H1 (cell line): ENCODE results near the gene MR1. TPM values are rescaled to one million over a fixed set of nuclear protein-coding genes. Genes with fewer than 3 reads are reported as not detected.
A peak's percentile ranks its signal among the peaks of the same experiment; 100 is the strongest.

ENCODE experiments used
- CTCF ChIA-PET: fragments of 300-600 bp; sonication (Branson Sonifier 250); formaldehyde crosslinking; loops from one replicate; lab custom pipeline; 2021; ENCODE audit not compliant: partially characterized antibody; lab: Charles Lee
- POLR2A ChIA-PET: fragments of 300-600 bp; sonication (Branson Sonifier 250); formaldehyde crosslinking; loops from one replicate; lab custom pipeline; 2021; ENCODE audit warnings: inconsistent platforms; ENCODE audit not compliant: partially characterized antibody; lab: Charles Lee
- DNase-seq, 2 experiments: peaks; one replicate each; pipeline versions ENCODE4 v3.0.0 to v3.0.0-alpha.2; 2010 to 2022; ENCODE audit warnings: low spot score in 2 of 2, low read depth in 1 of 2, mixed read lengths in 1 of 2
- FAIRE-seq: peaks from 2 replicates; lab custom pipeline; 2011; peaks lifted over from hg19 to GRCh38; lab: Jason Lieb, UNC
- H2AFZ ChIP-seq: 2 replicates; pipeline ENCODE4 v1.8.1; 2012; ENCODE audit warnings: low read length, inconsistent platforms
- H2AK5ac ChIP-seq: 2 replicates; pipeline ENCODE4 v1.6.1; 2013; ENCODE audit warnings: low read depth, low read length
- H2BK120ac ChIP-seq: replicated peaks from 2 replicates; pipeline ENCODE3; 2013; ENCODE audit warnings: low read depth, low read length, inconsistent platforms
- H2BK12ac ChIP-seq: 2 replicates; pipeline ENCODE4 v1.6.1; 2013; ENCODE audit warnings: low read depth, low read length
- H2BK15ac ChIP-seq: 2 replicates; pipeline ENCODE4 v1.6.1; 2013; ENCODE audit warnings: low read length
- H2BK20ac ChIP-seq: 2 replicates; pipeline ENCODE4 v1.6.1; 2013; ENCODE audit warnings: low read length
- H2BK5ac ChIP-seq: 2 replicates; pipeline ENCODE4 v1.6.1; 2013; ENCODE audit warnings: low read depth, low read length
- H3K14ac ChIP-seq: 2 replicates; pipeline ENCODE4 v1.6.1; 2013; ENCODE audit warnings: inconsistent platforms; ENCODE audit not compliant: insufficient read length
- H3K18ac ChIP-seq: 2 replicates; pipeline ENCODE4 v1.6.1; 2013; ENCODE audit warnings: low read length; ENCODE audit errors: extremely low read depth
- H3K23ac ChIP-seq: 2 replicates; pipeline ENCODE4 v1.6.1; 2013; ENCODE audit warnings: inconsistent platforms; ENCODE audit not compliant: insufficient read length
- H3K23me2 ChIP-seq: 2 replicates; pipeline ENCODE4 v1.6.1; 2013; ENCODE audit warnings: low read depth, low read length
- H3K27ac ChIP-seq: 2 replicates; pipeline ENCODE4 v1.6.1; 2011; ENCODE audit warnings: low read depth, low read length, inconsistent platforms
- H3K27me3 ChIP-seq, 4 experiments: replicated peaks in 1 of 4; 1 replicate in 1 of 4; 2 replicates in 3 of 4; pipeline versions ENCODE4 v1.6.1 to v1.8.1; 2011 to 2013; ENCODE audit warnings: low read length in 3 of 4, mild to moderate bottlenecking in 3 of 4, inconsistent platforms in 2 of 4, mixed read lengths in 2 of 4, moderate library complexity in 1 of 4; ENCODE audit not compliant: control insufficient read depth in 3 of 4, insufficient read depth in 3 of 4; ENCODE audit errors: extremely low read depth in 1 of 4
- H3K36me3 ChIP-seq, 4 experiments: 2 replicates each; pipeline versions ENCODE4 v1.6.1 to v1.8.1; 2011 to 2013; ENCODE audit warnings: mild to moderate bottlenecking in 4 of 4, low read length in 3 of 4, moderate library complexity in 2 of 4, control low read depth in 1 of 4, inconsistent platforms in 1 of 4; ENCODE audit not compliant: insufficient read depth in 4 of 4, control insufficient read depth in 2 of 4
- H3K4ac ChIP-seq: replicated peaks from 2 replicates; pipeline ENCODE3; 2013; ENCODE audit warnings: low read length, low read depth, mixed read lengths, inconsistent platforms; ENCODE audit not compliant: insufficient read length
- H3K4me1 ChIP-seq, 4 experiments: replicated peaks in 1 of 4; 1 replicate in 1 of 4; 2 replicates in 3 of 4; pipeline versions ENCODE4 v1.6.1 to v1.8.1; 2011 to 2013; ENCODE audit warnings: low read length in 3 of 4, inconsistent platforms in 2 of 4, mixed read lengths in 1 of 4; ENCODE audit not compliant: insufficient read depth in 4 of 4, control insufficient read depth in 3 of 4
- H3K4me2 ChIP-seq, 2 experiments: 2 replicates each; pipeline versions ENCODE4 v1.6.1 to v1.8.1; 2011 to 2013; ENCODE audit warnings: low read depth in 2 of 2, low read length in 2 of 2, control low read depth in 1 of 2, inconsistent platforms in 1 of 2, mild to moderate bottlenecking in 1 of 2; ENCODE audit not compliant: insufficient read depth in 1 of 2
- H3K4me3 ChIP-seq, 4 experiments: fragments of 200-600, 300-600 bp in 1 of 4; sonication (generic), shearing (Covaris generic), sonication (Bioruptor Twin) in 1 of 4; 2 replicates each; pipeline versions ENCODE4 v1.5.1 to v1.8.1; 2011 to 2016; ENCODE audit warnings: low read length in 4 of 4, low read depth in 3 of 4, control low read depth in 2 of 4, inconsistent platforms in 2 of 4, mild to moderate bottlenecking in 2 of 4, mixed read lengths in 1 of 4, moderate library complexity in 1 of 4; ENCODE audit not compliant: insufficient read depth in 2 of 4; ENCODE audit errors: extremely low read depth in 1 of 4
- H3K56ac ChIP-seq: replicated peaks from 2 replicates; pipeline ENCODE3; 2013; ENCODE audit warnings: low read depth, mild to moderate bottlenecking, mixed read lengths, low read length, inconsistent platforms; ENCODE audit not compliant: insufficient read length
- H3K79me1 ChIP-seq: 2 replicates; pipeline ENCODE4 v1.6.1; 2013; ENCODE audit warnings: low read depth, low read length, control low read depth
- H3K79me2 ChIP-seq, 2 experiments: 2 replicates each; pipeline versions ENCODE4 v1.6.1 to v1.8.1; 2012 to 2013; ENCODE audit warnings: low read length in 2 of 2, mild to moderate bottlenecking in 2 of 2, inconsistent platforms in 1 of 2; ENCODE audit not compliant: insufficient read depth in 2 of 2, control insufficient read depth in 1 of 2
- H3K9ac ChIP-seq, 4 experiments: replicated peaks in 1 of 4; 1 replicate in 1 of 4; 2 replicates in 3 of 4; pipeline versions ENCODE4 v1.6.1 to v1.8.1; 2011 to 2013; ENCODE audit warnings: low read depth in 3 of 4, low read length in 3 of 4, control low read depth in 2 of 4, mild to moderate bottlenecking in 2 of 4, moderate library complexity in 2 of 4, inconsistent platforms in 1 of 4; ENCODE audit errors: extremely low read depth in 1 of 4
- H3K9me3 ChIP-seq, 2 experiments: 2 replicates each; pipeline versions ENCODE4 v1.6.1 to v1.8.1; 2012 to 2013; ENCODE audit warnings: mild to moderate bottlenecking in 2 of 2, moderate library complexity in 2 of 2, control low read depth in 1 of 2, inconsistent platforms in 1 of 2, low read depth in 1 of 2, low read length in 1 of 2, mixed read lengths in 1 of 2; ENCODE audit not compliant: insufficient read depth in 2 of 2
- H4K20me1 ChIP-seq, 2 experiments: replicated peaks in 1 of 2; 2 replicates each; pipeline versions ENCODE3 to v1.8.1; 2011 to 2013; ENCODE audit warnings: inconsistent platforms in 2 of 2, low read length in 2 of 2, mild to moderate bottlenecking in 1 of 2; ENCODE audit not compliant: insufficient read depth in 2 of 2, control insufficient read depth in 1 of 2
- H4K5ac ChIP-seq: 2 replicates; pipeline ENCODE4 v1.6.1; 2013; ENCODE audit warnings: low read length, low read depth, mixed read lengths, inconsistent platforms; ENCODE audit not compliant: insufficient read length
- H4K8ac ChIP-seq: 2 replicates; pipeline ENCODE4 v1.8.0; 2013; ENCODE audit warnings: mild to moderate bottlenecking, moderate library complexity, low read length, inconsistent platforms; ENCODE audit not compliant: insufficient read depth; ENCODE audit errors: extremely low read depth
- H4K91ac ChIP-seq: replicated peaks from 2 replicates; pipeline ENCODE3; 2013; ENCODE audit warnings: low read length, mixed read lengths, inconsistent platforms; ENCODE audit not compliant: insufficient read length
- ASH2L ChIP-seq: fragments of 200-600, 300-600 bp; sonication (generic); IDR thresholded peaks from one replicate; pipeline ENCODE4 v1.7.1; 2017; ENCODE audit warnings: low read length
- BACH1 ChIP-seq: IDR thresholded peaks from 2 replicates; pipeline ENCODE4 v1.6.1; 2012; ENCODE audit warnings: low read length, improper control_type of control experiment
- CHD1 ChIP-seq: IDR thresholded peaks from 2 replicates; pipeline ENCODE4 v1.6.1; 2012; ENCODE audit warnings: low read depth, low read length, improper control_type of control experiment
- CREB1 ChIP-seq: IDR thresholded peaks from 2 replicates; pipeline ENCODE4 v1.6.1; 2012; ENCODE audit warnings: inconsistent platforms
- KDM1A ChIP-seq: fragments of 200-600, 300-600 bp; sonication (generic); IDR thresholded peaks from 2 replicates; pipeline ENCODE4 v1.7.1; 2016; ENCODE audit warnings: mild to moderate bottlenecking, low read length, borderline replicate concordance
- KDM5A ChIP-seq: fragments of 200-600 bp; IDR thresholded peaks from 2 replicates; pipeline ENCODE4 v1.7.1; 2012; ENCODE audit warnings: mild to moderate bottlenecking, low read length, inconsistent platforms, mixed read lengths
- NRF1 ChIP-seq: IDR thresholded peaks from 2 replicates; pipeline ENCODE4 v1.6.1; 2011; ENCODE audit warnings: mild to moderate bottlenecking, low read depth, low read length, improper control_type of control experiment
- POLR2A ChIP-seq, 2 experiments: IDR thresholded peaks; 1 replicate in 1 of 2; 2 replicates in 1 of 2; pipeline ENCODE4 v1.6.1; 2011; ENCODE audit warnings: low read depth in 2 of 2, low read length in 2 of 2, mild to moderate bottlenecking in 2 of 2; ENCODE audit errors: control extremely low read depth in 1 of 2
- RAD21 ChIP-seq, 2 experiments: IDR thresholded peaks in 1 of 2; conservative IDR thresholded peaks in 1 of 2; 2 replicates each; pipeline ENCODE4 v1.6.1; 2011; ENCODE audit warnings: low read depth in 2 of 2, low read length in 2 of 2, improper control_type of control experiment in 1 of 2, inconsistent platforms in 1 of 2, mild to moderate bottlenecking in 1 of 2, moderate library complexity in 1 of 2
- SIN3A ChIP-seq, 2 experiments: IDR thresholded peaks in 1 of 2; conservative IDR thresholded peaks in 1 of 2; 2 replicates each; pipeline ENCODE4 v1.6.1; 2011 to 2012; ENCODE audit warnings: low read length in 2 of 2, improper control_type of control experiment in 1 of 2, low read depth in 1 of 2, mild to moderate bottlenecking in 1 of 2
- YY1 ChIP-seq: IDR thresholded peaks from 2 replicates; pipeline ENCODE4 v1.6.1; 2011; ENCODE audit warnings: low read depth, mild to moderate bottlenecking, low read length
- WGBS, 2 experiments: shearing (Covaris generic) in 1 of 2; methylation state at CpG; one replicate each; pipeline versions ENCODE4 v1.1.6 to v1.1.7; 2013 to 2015; ENCODE audit warnings: low lambda C conversion rate in 2 of 2, mixed read lengths in 2 of 2, inconsistent platforms in 1 of 2, low coverage in 1 of 2, missing lambda C conversion rate in 1 of 2; ENCODE audit not compliant: insufficient replicate concordance in 2 of 2, insufficient coverage in 1 of 2, insufficient read length in 1 of 2; ENCODE audit errors: extremely low coverage in 1 of 2, missing lambda C conversion rate in 1 of 2; 5-methylcytosine and 5-hydroxymethylcytosine counted together
- polyA plus RNA-seq, 7 experiments: library from polyadenylated mRNA; depleted of rRNA in 3 of 7; stranded (reverse) in 5 of 7; unstranded in 2 of 7; fragments of >200 nt in 5 of 7; fragments of 200-250 nt in 2 of 7; gene quantifications; 1 replicate in 5 of 7; 2 replicates in 1 of 7; 4 replicates in 1 of 7; pipeline versions ENCODE4 v1.2.1 to v1.2.3, GENCODE V29; 2011 to 2013; ENCODE audit warnings: missing spikeins in 2 of 7, mixed read lengths in 2 of 7
- total RNA-seq: library from RNA; stranded (reverse); fragmentation: NEBNext Ultra II Directional; extraction: Animal tissue kit (Norgen Biotek cat#: 25700); gene quantifications from 2 replicates; pipeline ENCODE4 v1.2.1, GENCODE V29; 2021

MR1 gene
- total and polyA plus RNA-seq, 2 of the 8 experiments (the other 6 are each of a cell fraction or from before 2014, with no cell fraction given) = 0.09 TPM; not detected in 1

DNA sequence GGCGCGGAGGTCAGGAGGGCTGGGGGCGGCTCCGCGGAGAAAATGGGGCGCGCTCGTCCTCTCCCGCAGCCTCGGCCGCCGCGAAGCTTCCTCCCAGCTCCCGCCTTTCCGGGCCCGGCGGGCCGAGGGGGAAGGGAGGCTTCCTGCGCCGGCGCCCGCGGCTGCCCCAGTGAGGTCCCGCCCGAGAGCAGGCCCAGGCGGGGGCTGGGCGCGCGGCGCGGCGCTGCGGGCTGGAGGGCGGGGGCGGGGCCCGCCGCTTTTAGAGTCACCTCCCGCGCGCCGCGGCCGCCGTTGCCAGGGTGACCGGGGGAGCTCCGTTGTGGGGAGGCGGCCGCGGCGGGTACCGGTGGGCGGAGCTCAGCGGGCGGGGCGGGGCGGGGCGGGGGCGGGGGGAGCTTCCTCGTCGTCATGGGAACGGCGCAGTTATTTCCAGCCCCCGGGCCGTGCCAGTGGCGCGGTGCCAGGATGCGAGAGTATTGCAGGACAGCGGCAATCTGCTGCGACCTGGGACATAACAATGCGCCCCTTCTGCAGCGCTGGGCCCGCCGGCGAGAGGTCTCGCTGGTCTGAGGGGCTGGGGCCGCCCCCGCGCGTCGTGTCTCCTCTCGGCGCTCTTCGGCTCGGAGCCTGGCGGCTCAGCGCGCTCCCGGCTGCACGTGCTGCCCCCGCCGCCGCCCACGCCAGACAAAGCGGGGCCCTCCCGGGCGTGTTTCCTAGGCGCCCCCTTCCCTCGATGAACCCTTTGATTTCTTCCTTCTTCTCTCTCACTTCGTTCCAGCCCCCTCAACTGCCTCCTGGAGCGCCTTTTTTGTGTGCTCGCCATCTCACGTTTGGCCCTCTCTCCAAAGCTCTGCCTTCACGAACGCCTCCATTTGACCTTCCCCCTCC lies 71.6 kb downstream of the MR1 start:
- Histone ChIP-seq H3K79me2 (no peaks in the 10 kb centered on the region), H2BK12ac (0 out of 2 replicates have a peak overlapping the region, but pooled peaks have one; percentile 28), H4K8ac (peak overlapping the region; percentile 60), H3K79me1 (no peaks in the 10 kb centered on the region), H2AK5ac (no peak overlapping the region), H3K9ac (peak overlapping the region; percentile 49 to 77 (median 54)), H3K4ac (no peak overlapping the region), H3K23me2 (peaks cover 13% of the 10 kb centered on the region), H3K36me3 (no peaks in the 10 kb centered on the region), H2BK120ac (no peak overlapping the region), H2BK15ac (no peak overlapping the region), H3K4me3 (peak overlapping the region; percentile 53 to 75 (median 64)), H3K27ac (peak overlapping the region; percentile 62; the same call in 1 of the 2 replicates), H2BK5ac (0 out of 2 replicates have a peak overlapping the region, but pooled peaks have one; percentile 35), H3K18ac (peak overlapping the region; percentile 79), H3K56ac (no peak overlapping the region), H2AFZ (0 out of 2 replicates have a peak overlapping the region, but pooled peaks have one; percentile 63), H3K9me3 (no peaks in the 10 kb centered on the region), H4K91ac (no peak overlapping the region), H2BK20ac (peak overlapping the region; percentile 21; the same call in 1 of the 2 replicates), H3K14ac (no peak overlapping the region), H3K4me2 (peak overlapping the region; percentile 82 to 89), H3K23ac (no peak overlapping the region), H4K5ac (peak overlapping the region; percentile 34), H3K27me3 (peaks cover 9 to 42% (median 41%) of the 10 kb centered on the region in 4 experiments), H3K4me1 (peaks cover 8 to 40% (median 21%) of the 10 kb centered on the region in 4 experiments), H4K20me1 (no peaks in the 10 kb centered on the region)
- ChIA-PET POLR2A (interaction anchor here (0.9 to 14.2 kb wide), 11 partner anchors 9 to 83 kb away, joined by 4 to 253 read pairs (median 14); partner anchors contain the start of genes IER5 and STX6), CTCF (interaction anchor here (0.8 to 10.3 kb wide), 14 partner anchors 9 to 871 kb away, joined by 3 to 79 read pairs (median 4); no protein-coding TSS in a partner anchor)
- no peak for FAIRE-seq
- peak in 1 of 2 experiments; percentile 86 for DNase-seq
- WGBS, 2 experiments = 2% methylated on average over 31 of the region's 104 CpGs; no CpG with 5 or more reads in 1 of the 2 experiments
- TF ChIP-seq ASH2L (peak; percentile 9), KDM1A (no peak), RAD21 (IDR thresholded peaks at IDR 0.05 in 1 of 2, conservative IDR thresholded peaks at IDR 0.05 in 1 of 2; ENCODE audit: low read depth in 2 of 2, low read length in 2 of 2) (no peak), CHD1 (no peak), KDM5A (no peak), YY1 (no peak), CREB1 (peak; percentile 82), POLR2A (IDR thresholded peaks at IDR 0.05; ENCODE audit: control extremely low read depth in 1 of 2, low read depth in 2 of 2, low read length in 2 of 2) (0 out of 3 replicates have a peak, but pooled peaks of 1 of the 2 experiments have one; percentile 27), NRF1 (no peak), SIN3A (conservative IDR thresholded peaks at IDR 0.05 in 1 of 2, IDR thresholded peaks at IDR 0.05 in 1 of 2; ENCODE audit: low read depth in 1 of 2, low read length in 2 of 2) (peak; percentile 40 to 62; a peak in 2 of 4 replicates), BACH1 (no peak)
